ENCODE results near the gene TRIM23. TPM values are rescaled to one million over a fixed set of nuclear protein-coding genes. Genes with fewer than 3 reads are reported as not detected.

The TRIM23 gene
- total RNA-seq, 1 donor from 2014 or later, result 20.7 TPM

- no peak for DNase-seq (ENCODE audit: low read depth in 2 of 2)
Measured at GRCh38 chr5:65566505-65566904, 57.6 kb downstream of the TRIM23 start.

GRCh38 chr5:65563777-65564176 lies 60.4 kb downstream of the TRIM23 start:
- peak; percentile 17 to 43 for DNase-seq (ENCODE audit: low read depth in 2 of 2)

- peak; percentile 91 to 98 for DNase-seq (ENCODE audit: low read depth in 2 of 2)
Measured at GRCh38 chr5:65562731-65563701, 61.1 kb downstream of the TRIM23 start, which contains the start of the genes CENPK and PPWD1. TSS of gene CENPK (minus strand) at chr5:65563168. CDS start at chr5:65554907, 8,261 bp downstream. TSS of gene PPWD1 (plus strand) at chr5:65563296. CDS start at chr5:65563311, 15 bp downstream.

GRCh38 chr5:65556718-65557117 lies 67.4 kb downstream of the TRIM23 start:
- no peak for DNase-seq (ENCODE audit: low read depth in 2 of 2)

GRCh38 chr5:65556181-65556580 lies 68.0 kb downstream of the TRIM23 start:
- DNase-seq (ENCODE audit: low read depth in 2 of 2), result no peak

GRCh38 chr5:65555287-65555686 lies 68.8 kb downstream of the TRIM23 start:
- no peak for DNase-seq (ENCODE audit: low read depth in 2 of 2)

GRCh38 chr5:65553941-65554340 lies 70.2 kb downstream of the TRIM23 start:
- no peak for DNase-seq (ENCODE audit: low read depth in 2 of 2)

GRCh38 chr5:65548281-65548680 lies 75.9 kb downstream of the TRIM23 start:
- no peak for DNase-seq (ENCODE audit: low read depth in 2 of 2)

GRCh38 chr5:65546141-65546540 lies 78.0 kb downstream of the TRIM23 start:
- no peak for DNase-seq (ENCODE audit: low read depth in 2 of 2)

GRCh38 chr5:65544473-65544872 lies 79.7 kb downstream of the TRIM23 start:
- no peak for DNase-seq (ENCODE audit: low read depth in 2 of 2)

- no peak for DNase-seq (ENCODE audit: low read depth in 2 of 2)
Measured at GRCh38 chr5:65539827-65540226, 84.3 kb downstream of the TRIM23 start.

Other genes with a start within 250 kb of the TRIM23 start
- 40.7 and 46.5 TPM in 2 replicates for gene ADAMTS6, start 142.4 kb downstream of the TRIM23 start, total RNA-seq
- 6.3 and 10.4 TPM in 2 replicates for gene CENPK, start 61.2 kb downstream of the TRIM23 start, total RNA-seq
- gene PPWD1, start 61.0 kb downstream of the TRIM23 start, total RNA-seq, result 28.3 and 30.0 TPM in 2 replicates
- gene SHLD3, start 694 bp upstream of the TRIM23 start, total RNA-seq, result 2.7 TPM in 2 replicates
- 21.1 and 23.9 TPM in 2 replicates for gene TRAPPC13, start 694 bp upstream of the TRIM23 start, total RNA-seq
- 7.0 and 10.3 TPM in 2 replicates for gene SGTB, start 97.8 kb upstream of the TRIM23 start, total RNA-seq
- 28.7 and 33.9 TPM in 2 replicates for gene NLN, start 97.9 kb upstream of the TRIM23 start, total RNA-seq